WI38 (cell line): ENCODE data around the gene FAM174C.

Experiments
- H3K4me3 ChIP-seq: 2 replicates; pipeline ENCODE4 v1.5.1; 2011; ENCODE audit warnings: low read depth, mild to moderate bottlenecking, control low read depth, low read length
- TF ChIP-seq, protein P1 (sequence below): IDR thresholded peaks from 2 replicates; pipeline ENCODE4 v1.5.1; 2012; ENCODE audit warnings: low read depth, mild to moderate bottlenecking, control low read depth, low read length

The FAM174C gene

DNA sequence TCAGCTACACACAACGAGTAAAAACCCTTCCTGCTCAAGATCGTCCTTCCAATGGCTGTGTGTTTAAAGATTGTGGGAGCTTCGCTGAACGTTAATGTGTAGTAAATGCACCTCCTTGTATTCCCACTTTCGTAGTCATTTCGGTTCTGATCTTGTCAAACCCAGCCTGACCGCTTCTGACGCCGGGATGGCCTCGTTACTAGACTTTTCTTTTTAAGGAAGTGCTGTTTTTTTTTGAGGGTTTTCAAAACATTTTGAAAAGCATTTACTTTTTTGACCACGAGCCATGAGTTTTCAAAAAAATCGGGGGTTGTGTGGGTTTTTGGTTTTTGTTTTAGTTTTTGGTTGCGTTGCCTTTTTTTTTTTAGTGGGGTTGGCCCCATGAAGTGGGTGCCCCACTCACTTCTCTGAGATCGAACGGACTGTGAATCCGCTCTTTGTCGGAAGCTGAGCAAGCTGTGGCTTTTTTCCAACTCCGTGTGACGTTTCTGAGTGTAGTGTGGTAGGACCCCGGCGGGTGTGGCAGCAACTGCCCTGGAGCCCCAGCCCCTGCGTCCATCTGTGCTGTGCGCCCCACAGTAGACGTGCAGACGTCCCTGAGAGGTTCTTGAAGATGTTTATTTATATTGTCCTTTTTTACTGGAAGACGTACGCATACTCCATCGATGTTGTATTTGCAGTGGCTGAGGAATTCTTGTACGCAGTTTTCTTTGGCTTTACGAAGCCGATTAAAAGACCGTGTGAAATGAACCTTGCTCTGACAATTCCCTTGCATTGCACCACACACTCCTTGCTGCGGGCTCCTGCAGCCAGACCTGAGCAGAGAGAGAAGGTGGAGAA is 2.7 kb upstream of the FAM174C start:
- H3K4me3 ChIP-seq = no peak overlapping the region
- TF ChIP-seq, protein P1, sequence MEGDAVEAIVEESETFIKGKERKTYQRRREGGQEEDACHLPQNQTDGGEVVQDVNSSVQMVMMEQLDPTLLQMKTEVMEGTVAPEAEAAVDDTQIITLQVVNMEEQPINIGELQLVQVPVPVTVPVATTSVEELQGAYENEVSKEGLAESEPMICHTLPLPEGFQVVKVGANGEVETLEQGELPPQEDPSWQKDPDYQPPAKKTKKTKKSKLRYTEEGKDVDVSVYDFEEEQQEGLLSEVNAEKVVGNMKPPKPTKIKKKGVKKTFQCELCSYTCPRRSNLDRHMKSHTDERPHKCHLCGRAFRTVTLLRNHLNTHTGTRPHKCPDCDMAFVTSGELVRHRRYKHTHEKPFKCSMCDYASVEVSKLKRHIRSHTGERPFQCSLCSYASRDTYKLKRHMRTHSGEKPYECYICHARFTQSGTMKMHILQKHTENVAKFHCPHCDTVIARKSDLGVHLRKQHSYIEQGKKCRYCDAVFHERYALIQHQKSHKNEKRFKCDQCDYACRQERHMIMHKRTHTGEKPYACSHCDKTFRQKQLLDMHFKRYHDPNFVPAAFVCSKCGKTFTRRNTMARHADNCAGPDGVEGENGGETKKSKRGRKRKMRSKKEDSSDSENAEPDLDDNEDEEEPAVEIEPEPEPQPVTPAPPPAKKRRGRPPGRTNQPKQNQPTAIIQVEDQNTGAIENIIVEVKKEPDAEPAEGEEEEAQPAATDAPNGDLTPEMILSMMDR = no peak

- H3K4me3 ChIP-seq = no peak overlapping the region
- TF ChIP-seq, protein P1 = no peak
Observed at GRCh38 chr19:1273263-1274041, 1.9 kb upstream of the FAM174C start.

GRCh38 chr19:1274081-1274851 is 1.1 kb upstream of the FAM174C start:
- TF ChIP-seq, protein P1 = no peak
- H3K4me3 ChIP-seq = no peak overlapping the region

GRCh38 chr19:1274852-1275259 is 474 bp upstream of the FAM174C start:
- peak overlapping the region; percentile 66 for H3K4me3 ChIP-seq
- TF ChIP-seq, protein P1 = no peak

DNA sequence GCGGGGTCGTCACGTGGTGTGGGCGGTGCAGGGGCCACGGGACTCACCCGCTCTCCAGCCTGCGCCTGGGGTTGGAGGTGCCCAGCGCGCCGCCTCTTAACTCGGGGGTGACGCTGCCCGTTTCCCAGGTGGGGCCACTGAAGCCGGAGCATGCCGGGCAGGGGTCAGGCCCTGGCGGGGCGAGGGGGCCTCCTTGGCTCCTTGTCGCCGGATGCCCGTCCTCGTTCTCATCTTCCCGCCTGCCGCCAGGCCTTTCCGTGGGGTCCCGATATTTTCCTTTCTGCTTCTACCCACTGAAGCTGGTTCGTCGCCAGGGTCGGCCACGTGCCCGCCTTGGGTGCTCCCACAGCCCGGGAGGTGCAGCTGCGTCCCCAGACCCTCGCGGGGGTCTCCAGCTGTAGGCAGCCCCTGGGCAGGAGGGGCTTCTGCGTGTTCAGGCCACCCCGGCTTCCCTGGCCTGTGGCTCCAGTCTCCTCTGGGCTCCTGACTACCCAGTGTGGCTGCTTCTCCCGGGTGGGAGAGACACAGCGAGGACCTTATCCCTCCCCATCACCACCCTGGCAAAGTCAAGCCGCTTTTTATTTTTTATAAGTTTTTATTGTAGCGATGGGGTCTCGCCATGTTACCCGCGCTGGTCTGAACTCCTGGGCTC is 772 bp downstream of the FAM174C start:
- TF ChIP-seq, protein P1 = no peak
- H3K4me3 ChIP-seq = peak overlapping the region; percentile 66

- peak overlapping the region; percentile 66 for H3K4me3 ChIP-seq
- TF ChIP-seq, protein P1 = no peak
Observed at GRCh38 chr19:1276628-1277022, 1.3 kb downstream of the FAM174C start.
